Thoracic aorta (tissue), 2 donors: ENCODE measurements around the gene GALNT2. TPM values are rescaled to one million over a fixed set of nuclear protein-coding genes. Genes with fewer than 3 reads are reported as not detected.

Experiments
- ATAC-seq: fragments of 150-250 bp; one replicate; pipeline ENCODE4 v1.8.0; 2017; ENCODE audit warnings: low read depth; ENCODE audit not compliant: insufficient number of reproducible peaks, low FRiP score
- DNase-seq: peaks from one replicate; pipeline ENCODE4 v3.0.0-alpha.2; 2020; ENCODE audit warnings: low spot score
- H3K27ac ChIP-seq, 2 donors: fragments of 200-600 bp; sonication (generic); 1 replicate in 1 of 2; 2 replicates in 1 of 2; pipeline ENCODE4 v1.5.1; 2016; ENCODE audit warnings: mild to moderate bottlenecking in 2 of 2, moderate library complexity in 2 of 2
- H3K27me3 ChIP-seq: fragments of 200-600 bp; sonication (generic); replicated peaks from 2 replicates; pipeline ENCODE4 v1.6.0; 2016; ENCODE audit warnings: mild to moderate bottlenecking; ENCODE audit not compliant: insufficient read depth
- H3K36me3 ChIP-seq: fragments of 200-600 bp; sonication (generic); one replicate; pipeline ENCODE4 v1.5.1; 2016
- H3K4me1 ChIP-seq, 2 donors: fragments of 200-600 bp; sonication (generic); 1 replicate in 1 of 2; 2 replicates in 1 of 2; pipeline versions ENCODE4 v1.5.1 to v1.6.0; 2016; ENCODE audit warnings: low read depth in 2 of 2, mild to moderate bottlenecking in 1 of 2; ENCODE audit not compliant: control insufficient read depth in 1 of 2
- H3K4me3 ChIP-seq: fragments of 200-600 bp; sonication (generic); 2 replicates; pipeline ENCODE4 v1.5.1; 2016; ENCODE audit warnings: mild to moderate bottlenecking
- H3K9me3 ChIP-seq: fragments of 200-600 bp; sonication (generic); 2 replicates; pipeline ENCODE4 v1.5.1; 2016
- total RNA-seq, 2 donors: library from RNA; depleted of rRNA; stranded (reverse); fragments of >200 nt; gene quantifications; one replicate each; pipeline versions ENCODE4 v1.1.0 to v1.2.3, GENCODE V29; 2016
- TF ChIP-seq, protein P1 (sequence below): fragments of 200-600 bp; sonication (generic); IDR thresholded peaks from one replicate; pipeline ENCODE4 v1.5.1; 2019; ENCODE audit warnings: antibody characterized with exemption

GALNT2 gene
- total RNA-seq, 2 donors from 2014 or later = 113 to 148 TPM

GRCh38 chr1:230233786-230234185 lies 166.7 kb downstream of the GALNT2 start:
- no peak overlapping the region for H3K4me3 ChIP-seq
- peaks cover 28 to 61% of the 10 kb centered on the region in 2 donors for H3K4me1 ChIP-seq
- TF ChIP-seq, protein P1, sequence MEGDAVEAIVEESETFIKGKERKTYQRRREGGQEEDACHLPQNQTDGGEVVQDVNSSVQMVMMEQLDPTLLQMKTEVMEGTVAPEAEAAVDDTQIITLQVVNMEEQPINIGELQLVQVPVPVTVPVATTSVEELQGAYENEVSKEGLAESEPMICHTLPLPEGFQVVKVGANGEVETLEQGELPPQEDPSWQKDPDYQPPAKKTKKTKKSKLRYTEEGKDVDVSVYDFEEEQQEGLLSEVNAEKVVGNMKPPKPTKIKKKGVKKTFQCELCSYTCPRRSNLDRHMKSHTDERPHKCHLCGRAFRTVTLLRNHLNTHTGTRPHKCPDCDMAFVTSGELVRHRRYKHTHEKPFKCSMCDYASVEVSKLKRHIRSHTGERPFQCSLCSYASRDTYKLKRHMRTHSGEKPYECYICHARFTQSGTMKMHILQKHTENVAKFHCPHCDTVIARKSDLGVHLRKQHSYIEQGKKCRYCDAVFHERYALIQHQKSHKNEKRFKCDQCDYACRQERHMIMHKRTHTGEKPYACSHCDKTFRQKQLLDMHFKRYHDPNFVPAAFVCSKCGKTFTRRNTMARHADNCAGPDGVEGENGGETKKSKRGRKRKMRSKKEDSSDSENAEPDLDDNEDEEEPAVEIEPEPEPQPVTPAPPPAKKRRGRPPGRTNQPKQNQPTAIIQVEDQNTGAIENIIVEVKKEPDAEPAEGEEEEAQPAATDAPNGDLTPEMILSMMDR = no peak
- DNase-seq (no peak), ATAC-seq (no peak)
- H3K27me3 ChIP-seq = no peaks in the 10 kb centered on the region
- no peaks in the 10 kb centered on the region for H3K9me3 ChIP-seq
- no peak overlapping the region for H3K27ac ChIP-seq
- no peaks in the 10 kb centered on the region for H3K36me3 ChIP-seq

DNA sequence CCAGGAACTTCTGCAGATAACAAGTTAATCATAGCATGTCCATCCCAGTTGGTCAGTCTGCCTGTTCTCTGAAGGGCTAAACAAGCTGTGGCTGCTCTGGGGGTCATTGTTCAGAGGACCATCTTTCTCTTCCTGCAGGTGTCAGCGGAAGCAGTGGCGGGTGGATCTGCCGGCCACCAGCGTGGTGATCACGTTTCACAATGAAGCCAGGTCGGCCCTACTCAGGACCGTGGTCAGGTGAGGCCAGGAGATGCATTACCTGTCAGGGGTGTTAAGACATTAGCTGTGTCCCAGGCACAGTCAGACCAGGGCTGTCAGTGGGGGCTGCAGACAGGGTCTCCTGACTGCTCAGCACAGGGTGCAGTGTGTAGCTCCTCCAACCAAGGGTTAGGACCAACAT lies 168.8 kb downstream of the GALNT2 start:
- no peaks in the 10 kb centered on the region for H3K36me3 ChIP-seq
- ATAC-seq = no peak

GRCh38 chr1:230236301-230237008 lies 169.4 kb downstream of the GALNT2 start:
- Histone ChIP-seq H3K27me3 (no peaks in the 10 kb centered on the region), H3K27ac (peak overlapping the region; percentile 34 to 41), H3K36me3 (no peaks in the 10 kb centered on the region), H3K4me1 (peaks cover 11 to 54% of the 10 kb centered on the region in 2 donors), H3K9me3 (no peaks in the 10 kb centered on the region), H3K4me3 (no peak overlapping the region)
- TF ChIP-seq, protein P1 = no peak
- DNase-seq (no peak), ATAC-seq (no peak)

More for the DNA sequence above, 168.8 kb downstream of the GALNT2 start:
- Histone ChIP-seq H3K4me1 (peaks cover 17 to 54% of the 10 kb centered on the region in 2 donors), H3K27me3 (no peaks in the 10 kb centered on the region), H3K9me3 (no peaks in the 10 kb centered on the region), H3K27ac (no peak overlapping the region), H3K4me3 (no peak overlapping the region)
- no peak for DNase-seq
- TF ChIP-seq, protein P1 = no peak

- Histone ChIP-seq H3K4me3 (no peak overlapping the region), H3K27me3 (no peaks in the 10 kb centered on the region), H3K36me3 (no peaks in the 10 kb centered on the region), H3K9me3 (no peaks in the 10 kb centered on the region), H3K27ac (peak overlapping the region; percentile 34 to 41), H3K4me1 (peaks cover 13 to 54% of the 10 kb centered on the region in 2 donors)
- TF ChIP-seq, protein P1 = no peak
- ATAC-seq (no peak), DNase-seq (no peak)
Measured at GRCh38 chr1:230237009-230237370, 170.0 kb downstream of the GALNT2 start.

- Histone ChIP-seq H3K9me3 (no peaks in the 10 kb centered on the region), H3K4me3 (no peak overlapping the region), H3K36me3 (no peaks in the 10 kb centered on the region), H3K4me1 (peaks cover 12 to 46% of the 10 kb centered on the region in 2 donors), H3K27me3 (no peaks in the 10 kb centered on the region), H3K27ac (peak overlapping the region; percentile 34 to 41)
- TF ChIP-seq, protein P1 = no peak
- ATAC-seq = no peak
- no peak for DNase-seq
Measured at GRCh38 chr1:230237805-230238204, 170.8 kb downstream of the GALNT2 start.
